HTERT RPE-1 (cell line): ENCODE results near the gene KIAA0586.
"Not testable (repeated sequence)": the region's sequence is repeated elsewhere in the genome, so short reads cannot be mapped to it uniquely, and the experiment has no call there.

Source experiments
- in situ Hi-C: fragments of 300-500 bp; cut with MboI; formaldehyde crosslinking; loops from 4 replicates; pipeline ENCODE4 v1.14.3; 2020; ENCODE audit warnings: low sequenced_read_pairs

KIAA0586 gene

DNA sequence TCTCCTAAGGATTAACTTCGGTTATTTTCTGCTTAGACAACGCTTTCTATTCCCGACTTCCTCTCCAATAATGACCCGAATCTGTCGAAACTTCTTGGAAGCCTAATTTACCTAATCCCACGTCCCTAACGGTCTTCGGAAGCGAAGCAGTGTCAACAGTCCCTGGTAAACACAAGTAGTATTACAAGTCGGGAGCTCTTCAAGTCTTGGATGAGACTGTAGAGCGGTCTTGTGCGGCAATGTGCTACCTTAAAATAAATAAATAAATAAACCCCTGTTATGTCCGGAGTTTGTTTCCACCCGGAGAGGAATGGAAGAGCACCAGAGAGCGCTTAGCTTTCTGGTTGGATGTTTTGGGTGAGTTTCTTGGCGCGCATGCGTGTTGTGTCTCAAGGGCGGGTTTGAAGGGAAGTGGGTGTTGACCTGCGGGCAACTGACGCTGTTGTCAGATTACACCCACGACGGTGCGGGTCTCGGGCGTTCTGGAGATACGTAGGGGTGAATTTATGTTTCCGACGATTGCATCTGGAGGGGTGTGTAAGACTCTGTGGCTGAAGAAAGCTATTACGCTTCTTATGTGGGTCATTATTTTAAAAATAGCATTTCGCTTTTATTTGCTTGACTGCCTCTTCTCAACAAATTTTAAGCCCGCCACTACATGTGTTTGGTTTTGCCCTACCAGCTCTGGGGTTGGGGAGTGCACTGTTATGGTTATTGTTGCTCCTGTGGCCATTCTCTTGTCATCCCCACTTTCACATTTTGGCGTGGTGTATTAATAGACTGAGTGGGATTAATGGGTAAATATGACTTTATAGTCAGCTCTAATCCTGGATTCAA lies at the start of gene KIAA0586, which contains the start of gene TIMM9:
KIAA0586 (plus strand) TSS at position 439 of the 837 bp plus-strand sequence. CDS start 546 bp downstream, outside the sequence.
TIMM9 (minus strand) TSS at position 251 of the 837 bp plus-strand sequence. CDS start 15,586 bp downstream, outside the sequence.
- in situ Hi-C loops, result no loop called here

- in situ Hi-C loops, result no loop called here
Observed at GRCh38 chr14:58390830-58391229, 36.7 kb upstream of the KIAA0586 start.

- in situ Hi-C loops, result no loop called here
Observed at GRCh38 chr14:58395562-58395811, 32.0 kb upstream of the KIAA0586 start.

GRCh38 chr14:58395812-58396788 lies 31.4 kb upstream of the KIAA0586 start, which contains the start of gene TOMM20L:
Gene TOMM20L, plus strand, starts transcription at chr14:58395930. Its CDS starts 28 bp downstream, at chr14:58395958.
- in situ Hi-C loops, result no loop called here

DNA sequence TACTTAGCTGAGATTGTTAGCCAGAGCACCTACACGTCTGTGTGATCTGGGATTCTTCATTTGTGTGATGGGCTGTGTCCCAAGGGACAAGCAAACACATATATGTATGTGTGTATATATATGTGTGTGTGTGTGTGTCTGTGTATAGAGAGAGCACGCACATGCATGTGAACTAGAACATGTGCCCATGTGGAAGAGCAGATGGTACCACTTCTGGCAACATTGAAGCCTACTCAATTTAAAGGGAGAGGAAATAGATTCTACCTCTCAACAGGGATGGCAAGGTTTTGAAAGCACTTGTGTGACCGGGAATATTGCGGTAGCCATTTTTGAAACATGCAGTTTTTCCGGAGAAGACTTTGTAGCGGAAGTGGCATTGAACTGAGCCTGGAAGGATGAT lies 30.4 kb upstream of the KIAA0586 start:
- in situ Hi-C loops, result no loop called here

- in situ Hi-C loops, result no loop called here
Observed at GRCh38 chr14:58398495-58398894, 29.0 kb upstream of the KIAA0586 start.

GRCh38 chr14:58398895-58399294 lies 28.6 kb upstream of the KIAA0586 start:
- in situ Hi-C loops, result no loop called here

DNA sequence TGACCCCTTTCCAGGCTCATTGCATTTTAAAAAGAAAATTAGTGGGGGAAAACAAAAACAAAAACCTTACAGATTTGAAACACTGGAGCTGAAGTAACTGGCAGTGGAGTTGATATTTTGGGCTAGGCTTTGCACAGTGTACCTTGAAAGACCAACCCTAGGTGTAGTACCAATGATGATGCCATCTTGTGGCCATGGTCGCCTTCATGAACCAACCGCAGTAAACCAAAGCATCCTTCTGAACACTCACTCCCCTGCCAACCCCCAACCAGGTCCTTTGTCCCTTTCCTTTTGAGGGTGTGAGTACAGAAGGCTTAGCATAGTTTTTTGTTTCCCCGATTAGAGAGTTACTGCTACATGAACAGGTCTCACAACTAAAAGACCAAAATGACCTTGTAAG lies 25.9 kb upstream of the KIAA0586 start:
- in situ Hi-C loops, result no loop called here

GRCh38 chr14:58408681-58409215 lies 18.8 kb upstream of the KIAA0586 start:
- in situ Hi-C loops, result no loop called here

DNA sequence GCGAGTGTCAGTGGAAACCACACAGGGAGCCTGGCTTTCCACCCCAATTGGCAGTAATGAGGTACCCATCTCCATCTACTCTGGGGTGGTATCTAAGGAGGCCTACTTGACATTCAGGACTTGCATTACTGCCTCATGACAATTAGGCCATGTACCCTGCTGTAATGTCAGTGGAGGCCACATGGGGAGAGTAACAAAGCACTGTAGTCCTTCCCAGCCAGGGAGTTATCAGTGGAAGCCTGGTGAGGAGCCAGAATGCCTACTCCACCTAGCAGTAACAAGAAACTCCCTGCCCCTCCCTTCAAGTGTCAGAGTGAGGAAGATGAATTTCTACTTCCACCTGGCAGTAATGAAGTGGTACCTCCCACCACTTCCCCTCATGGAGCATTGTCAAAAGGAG lies 12.7 kb upstream of the KIAA0586 start:
- in situ Hi-C loops, result no loop called here

DNA sequence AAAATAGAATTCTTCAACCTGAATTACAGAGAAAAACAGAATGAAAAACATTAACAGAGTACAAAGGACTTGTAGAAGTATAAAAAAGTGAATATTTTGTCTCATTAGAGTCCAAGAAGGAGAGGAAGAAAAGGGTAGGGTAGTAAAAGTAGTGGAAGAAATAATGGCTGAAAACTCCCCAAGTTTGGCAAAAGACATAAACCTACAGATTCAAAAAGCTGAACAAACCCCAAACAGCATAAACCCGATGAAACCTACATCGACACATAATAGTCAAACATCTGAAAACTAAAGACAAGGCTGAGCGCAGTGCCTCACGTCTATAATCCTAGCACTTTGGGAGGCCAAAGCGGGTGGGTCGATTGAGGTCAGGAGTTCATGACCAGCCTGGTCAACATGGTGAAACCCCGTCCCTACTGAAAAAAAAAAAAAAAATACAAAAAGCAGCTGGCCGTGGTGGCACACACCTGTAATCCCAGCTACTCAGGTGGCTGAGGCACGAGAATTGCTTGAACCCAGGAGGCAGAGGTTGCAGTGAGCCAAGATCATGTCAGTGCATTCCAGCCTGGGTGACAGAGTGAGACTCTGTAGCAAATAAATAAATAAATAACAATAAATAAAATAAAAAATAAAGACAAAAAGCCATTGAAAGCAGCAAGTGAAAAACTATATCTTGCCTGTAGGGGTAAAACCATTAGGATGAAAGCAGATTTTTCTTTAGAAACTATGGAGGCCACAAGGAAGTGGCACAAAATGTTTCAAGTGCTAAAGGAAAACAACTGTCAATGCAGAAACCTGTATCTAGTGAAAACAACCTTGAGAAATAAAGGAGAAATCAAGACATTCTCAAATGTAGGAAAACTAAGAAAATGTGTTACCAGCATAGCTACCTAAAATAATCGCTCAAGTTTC lies 11.6 kb upstream of the KIAA0586 start:
- in situ Hi-C loops, result no loop called here

DNA sequence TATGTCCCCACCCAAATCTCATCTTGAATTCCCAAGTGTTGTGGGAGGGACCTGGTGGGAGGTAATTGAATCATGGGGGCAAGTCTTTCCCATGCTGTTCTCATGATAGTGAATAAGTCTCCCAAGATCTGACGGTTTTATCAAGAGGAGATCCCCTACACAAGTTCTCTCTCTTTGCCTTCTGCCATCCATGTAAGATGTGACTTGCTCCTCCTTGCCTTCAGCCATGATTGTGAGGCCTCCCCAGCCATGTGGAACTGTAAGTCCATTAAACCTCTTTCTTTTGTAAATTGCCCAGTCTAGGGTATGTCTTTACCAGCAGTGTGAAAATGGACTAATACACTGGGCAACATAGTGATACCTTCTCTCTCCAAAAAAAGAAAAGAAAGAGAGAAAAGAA lies 10.6 kb upstream of the KIAA0586 start:
- in situ Hi-C loops, result not testable (repeated sequence)

DNA sequence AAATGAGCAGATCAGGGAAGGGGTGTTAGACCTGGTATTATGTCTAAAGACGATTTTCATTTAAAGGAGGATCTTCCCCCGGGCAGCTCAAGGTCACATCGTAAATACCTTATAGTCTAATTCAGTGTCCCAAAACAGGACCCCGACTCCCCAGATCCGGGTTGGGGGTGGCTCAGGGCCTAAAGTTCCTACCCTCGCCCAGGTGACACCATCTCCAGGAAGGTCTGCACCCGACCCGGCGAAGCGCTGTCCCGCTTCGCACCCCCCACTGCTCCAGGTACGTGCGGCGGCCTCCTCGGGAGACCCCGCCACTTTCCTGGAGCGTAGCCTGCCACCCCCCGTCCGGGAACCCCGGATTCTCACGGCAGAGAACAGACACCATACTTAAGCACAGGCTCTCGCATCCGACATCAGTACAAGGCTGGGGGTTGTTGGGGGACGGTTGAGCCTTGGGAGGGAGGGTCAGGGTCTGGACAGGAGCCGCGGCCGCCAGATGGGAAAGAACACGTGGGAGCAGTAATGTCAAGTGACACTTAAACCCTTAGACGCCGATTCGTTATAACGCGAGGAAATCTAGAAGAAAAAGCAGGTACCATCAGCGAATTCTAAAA lies 744 bp upstream of the KIAA0586 start:
- in situ Hi-C loops, result no loop called here

GRCh38 chr14:58428118-58428683 lies 682 bp downstream of the KIAA0586 start:
- in situ Hi-C loops, result no loop called here

GRCh38 chr14:58430156-58430555 lies 2.6 kb downstream of the KIAA0586 start:
- in situ Hi-C loops, result no loop called here

DNA sequence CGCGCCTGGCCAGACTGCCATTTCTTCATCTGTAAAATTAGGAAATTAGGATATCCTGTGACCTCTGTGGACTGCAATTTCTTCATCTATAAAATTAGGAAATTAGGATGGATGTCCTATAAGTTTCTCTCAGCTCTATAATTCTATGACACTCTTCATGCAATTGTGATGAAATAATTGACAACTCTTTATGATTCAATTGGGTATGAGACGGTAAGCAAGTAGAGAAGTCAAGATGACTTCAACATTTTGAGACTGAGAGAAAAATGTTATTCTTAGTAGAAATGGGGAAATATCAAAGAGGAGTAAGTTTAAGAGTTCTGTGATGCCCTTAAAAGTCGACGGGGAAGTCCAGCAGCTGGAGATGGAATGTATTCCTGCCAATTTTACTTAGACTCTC lies 12.0 kb downstream of the KIAA0586 start:
- in situ Hi-C loops, result no loop called here

GRCh38 chr14:58444627-58445026 lies 17.1 kb downstream of the KIAA0586 start:
- in situ Hi-C loops, result no loop called here

GRCh38 chr14:58455593-58456265 lies 28.2 kb downstream of the KIAA0586 start:
- in situ Hi-C loops, result no loop called here

GRCh38 chr14:58460772-58461171 lies 33.3 kb downstream of the KIAA0586 start:
- in situ Hi-C loops, result no loop called here
